Measurements from ENCODE around the gene TMEM239.

- TF ChIP-seq, protein P1, sequence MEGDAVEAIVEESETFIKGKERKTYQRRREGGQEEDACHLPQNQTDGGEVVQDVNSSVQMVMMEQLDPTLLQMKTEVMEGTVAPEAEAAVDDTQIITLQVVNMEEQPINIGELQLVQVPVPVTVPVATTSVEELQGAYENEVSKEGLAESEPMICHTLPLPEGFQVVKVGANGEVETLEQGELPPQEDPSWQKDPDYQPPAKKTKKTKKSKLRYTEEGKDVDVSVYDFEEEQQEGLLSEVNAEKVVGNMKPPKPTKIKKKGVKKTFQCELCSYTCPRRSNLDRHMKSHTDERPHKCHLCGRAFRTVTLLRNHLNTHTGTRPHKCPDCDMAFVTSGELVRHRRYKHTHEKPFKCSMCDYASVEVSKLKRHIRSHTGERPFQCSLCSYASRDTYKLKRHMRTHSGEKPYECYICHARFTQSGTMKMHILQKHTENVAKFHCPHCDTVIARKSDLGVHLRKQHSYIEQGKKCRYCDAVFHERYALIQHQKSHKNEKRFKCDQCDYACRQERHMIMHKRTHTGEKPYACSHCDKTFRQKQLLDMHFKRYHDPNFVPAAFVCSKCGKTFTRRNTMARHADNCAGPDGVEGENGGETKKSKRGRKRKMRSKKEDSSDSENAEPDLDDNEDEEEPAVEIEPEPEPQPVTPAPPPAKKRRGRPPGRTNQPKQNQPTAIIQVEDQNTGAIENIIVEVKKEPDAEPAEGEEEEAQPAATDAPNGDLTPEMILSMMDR (IDR thresholded peaks at IDR 0.05) = no peak
- TF ChIP-seq ZFX (IDR thresholded peaks at IDR 0.05; ENCODE audit: borderline replicate concordance) = no peak
These were observed 17.9 kb upstream of the TMEM239 start for GRCh38 chr20:2798095-2798805.

All from 22Rv1 (cell line).